ENCODE results near the gene PPOX.

PPOX gene

DNA sequence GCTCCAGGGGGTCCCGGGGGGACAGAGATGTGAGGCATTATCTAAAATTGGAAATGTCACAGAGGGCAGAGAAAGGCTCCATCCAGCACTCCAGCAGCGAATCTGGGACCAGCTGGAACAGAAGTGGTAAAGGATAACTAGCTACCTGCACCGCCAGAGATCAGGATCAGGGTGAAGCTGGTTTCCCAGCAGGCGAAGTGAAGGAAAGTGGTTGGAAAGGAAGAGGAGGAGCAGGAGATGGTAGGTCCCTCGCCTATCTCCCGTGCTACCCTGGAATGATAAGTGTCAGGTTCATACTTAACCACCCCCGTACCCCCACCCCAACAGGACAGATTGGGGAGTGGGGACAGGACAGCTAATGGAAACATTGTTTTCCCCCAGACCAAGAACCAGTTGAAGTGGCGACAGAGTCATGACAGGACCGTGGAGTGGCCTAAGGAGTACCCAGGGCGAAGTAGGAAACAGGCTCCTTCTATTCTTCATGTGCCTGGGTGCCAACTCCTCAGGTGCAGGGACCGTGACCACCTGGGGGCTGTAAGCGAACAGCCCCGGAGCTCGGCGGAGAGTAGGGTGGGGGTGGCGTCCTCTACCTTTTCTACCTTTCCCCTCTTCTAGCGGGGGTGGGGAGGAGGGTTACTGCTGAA, 10.4 kb downstream of the PPOX start:
- DNase-seq (ENCODE audit: low spot score), result no peak
- TF ChIP-seq, protein P1, sequence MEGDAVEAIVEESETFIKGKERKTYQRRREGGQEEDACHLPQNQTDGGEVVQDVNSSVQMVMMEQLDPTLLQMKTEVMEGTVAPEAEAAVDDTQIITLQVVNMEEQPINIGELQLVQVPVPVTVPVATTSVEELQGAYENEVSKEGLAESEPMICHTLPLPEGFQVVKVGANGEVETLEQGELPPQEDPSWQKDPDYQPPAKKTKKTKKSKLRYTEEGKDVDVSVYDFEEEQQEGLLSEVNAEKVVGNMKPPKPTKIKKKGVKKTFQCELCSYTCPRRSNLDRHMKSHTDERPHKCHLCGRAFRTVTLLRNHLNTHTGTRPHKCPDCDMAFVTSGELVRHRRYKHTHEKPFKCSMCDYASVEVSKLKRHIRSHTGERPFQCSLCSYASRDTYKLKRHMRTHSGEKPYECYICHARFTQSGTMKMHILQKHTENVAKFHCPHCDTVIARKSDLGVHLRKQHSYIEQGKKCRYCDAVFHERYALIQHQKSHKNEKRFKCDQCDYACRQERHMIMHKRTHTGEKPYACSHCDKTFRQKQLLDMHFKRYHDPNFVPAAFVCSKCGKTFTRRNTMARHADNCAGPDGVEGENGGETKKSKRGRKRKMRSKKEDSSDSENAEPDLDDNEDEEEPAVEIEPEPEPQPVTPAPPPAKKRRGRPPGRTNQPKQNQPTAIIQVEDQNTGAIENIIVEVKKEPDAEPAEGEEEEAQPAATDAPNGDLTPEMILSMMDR (IDR thresholded peaks at IDR 0.05), result no peak
- H3K27ac ChIP-seq, result peak overlapping the region; percentile 88 to 89

DNA sequence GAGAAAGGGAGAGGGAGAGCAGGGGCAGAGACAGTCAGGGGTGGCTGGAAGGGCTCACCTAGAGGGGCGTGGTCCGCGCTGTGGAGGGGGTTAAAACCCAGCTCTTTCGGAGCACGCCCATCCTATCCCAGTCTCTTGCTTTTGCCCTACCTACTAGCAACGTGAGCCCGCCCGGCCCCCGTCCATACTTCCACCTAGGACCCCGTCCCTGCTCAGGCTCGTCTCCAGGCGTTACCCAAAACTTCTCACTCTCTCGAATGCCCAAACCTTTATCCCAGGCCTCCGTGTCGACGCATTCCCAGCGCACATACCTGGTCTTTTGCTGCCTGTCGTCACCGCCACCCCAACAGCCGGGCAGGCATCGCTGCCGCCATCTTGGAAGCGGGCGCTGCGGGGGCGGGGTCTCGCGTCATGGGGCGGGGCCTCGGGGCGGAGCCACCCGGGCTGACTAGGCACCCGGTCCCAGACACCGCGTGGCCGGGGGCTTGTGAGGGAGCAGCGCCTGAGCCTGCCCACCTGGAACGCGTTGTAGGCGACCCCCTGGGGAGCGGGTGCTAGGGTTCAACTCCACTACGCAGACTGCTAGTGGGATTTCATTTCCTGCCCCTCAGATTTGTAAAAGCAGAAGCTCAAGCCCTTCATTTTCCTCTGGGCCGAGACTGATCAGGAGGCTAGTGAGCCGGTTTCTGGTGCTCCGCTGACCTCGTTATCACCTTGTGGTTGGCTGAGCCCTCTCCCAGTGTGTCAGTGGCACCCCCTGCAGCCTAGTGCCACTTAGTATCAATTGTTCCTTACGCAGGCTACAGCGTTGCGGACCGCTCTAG, 11.1 kb downstream of the PPOX start, which contains the start of gene B4GALT3:
Gene B4GALT3 (minus strand): TSS at position 396 of the 824 bp plus-strand sequence. CDS start 1,447 bp downstream, outside the sequence.
- TF ChIP-seq, protein P1 (IDR thresholded peaks at IDR 0.05), result no peak
- peak; percentile 94 for DNase-seq (ENCODE audit: low spot score)
- Histone ChIP-seq H3K27ac (peak within 1 kb of the TSS; percentile 88 to 89), H3K4me3 (peak within 1 kb of the TSS; percentile 77)

More for the DNA sequence above, 10.4 kb downstream of the PPOX start:
- H3K4me3 ChIP-seq, result peak overlapping the region; percentile 77

DNA sequence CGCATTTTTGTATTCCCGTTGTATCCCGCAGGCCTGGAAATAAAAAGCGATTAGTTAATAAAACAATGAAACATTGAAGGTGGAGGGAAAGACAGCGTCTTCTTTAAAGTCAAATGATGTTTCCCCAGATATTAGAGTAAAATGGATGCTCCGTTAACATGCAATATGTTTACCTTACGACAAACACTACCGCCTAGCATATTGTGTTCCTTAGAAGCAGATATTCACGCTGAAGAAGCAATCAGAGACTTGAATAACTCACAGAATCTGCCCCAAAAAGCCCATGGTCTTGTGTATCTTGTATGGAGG, 11.7 kb downstream of the PPOX start:
- Histone ChIP-seq H3K4me3 (peak overlapping the region; percentile 77), H3K27ac (peak overlapping the region; percentile 88 to 89)
- no peak for DNase-seq (ENCODE audit: low spot score)
- TF ChIP-seq, protein P1 (IDR thresholded peaks at IDR 0.05), result no peak

DNA sequence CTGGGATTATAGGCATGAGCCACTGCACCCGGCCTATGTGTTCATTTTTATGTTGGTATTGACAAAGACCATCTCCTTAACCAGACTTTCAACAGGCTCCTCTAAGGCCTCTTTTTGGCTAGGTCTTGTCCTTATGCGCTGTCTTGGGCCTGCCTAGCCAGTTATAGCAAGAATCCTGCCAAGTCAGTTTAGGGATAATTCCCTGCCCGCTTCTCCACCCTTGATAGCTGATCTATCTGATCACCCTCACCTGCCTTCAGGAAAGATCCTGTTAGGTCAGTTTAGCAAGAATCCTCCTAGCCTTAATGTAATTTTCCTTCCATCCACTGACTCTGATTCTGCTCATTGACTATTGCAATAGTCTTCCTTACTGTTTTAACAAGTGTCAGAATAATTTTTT, 13.5 kb downstream of the PPOX start:
- no peak for DNase-seq (ENCODE audit: low spot score)
- no peak overlapping the region for H3K27ac ChIP-seq

DNA sequence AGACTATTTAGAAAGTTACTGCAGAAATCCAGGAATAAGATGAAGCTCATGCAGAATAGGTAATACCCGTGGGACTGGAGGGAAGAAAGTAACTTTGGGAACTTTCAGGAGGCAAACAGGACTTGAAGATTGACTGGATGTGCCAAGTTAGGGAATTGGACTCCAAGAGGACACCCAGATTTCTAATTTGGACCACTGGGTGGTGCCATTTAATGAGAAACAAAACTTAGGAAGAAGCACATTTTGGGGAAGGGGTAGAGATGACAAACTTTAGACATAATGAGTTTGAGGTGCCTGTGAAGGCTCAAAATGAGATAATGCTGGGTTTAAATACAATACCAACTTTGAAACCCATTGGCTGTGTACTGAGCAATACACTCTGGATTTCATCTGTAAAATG, 14.4 kb downstream of the PPOX start:
- no peak for DNase-seq (ENCODE audit: low spot score)
- no peak overlapping the region for H3K27ac ChIP-seq
- TF ChIP-seq, protein P1 (IDR thresholded peaks at IDR 0.05), result no peak

More for the DNA sequence above, 13.5 kb downstream of the PPOX start:
- TF ChIP-seq, protein P1 (IDR thresholded peaks at IDR 0.05), result no peak
- no peak overlapping the region for H3K4me3 ChIP-seq

DNA sequence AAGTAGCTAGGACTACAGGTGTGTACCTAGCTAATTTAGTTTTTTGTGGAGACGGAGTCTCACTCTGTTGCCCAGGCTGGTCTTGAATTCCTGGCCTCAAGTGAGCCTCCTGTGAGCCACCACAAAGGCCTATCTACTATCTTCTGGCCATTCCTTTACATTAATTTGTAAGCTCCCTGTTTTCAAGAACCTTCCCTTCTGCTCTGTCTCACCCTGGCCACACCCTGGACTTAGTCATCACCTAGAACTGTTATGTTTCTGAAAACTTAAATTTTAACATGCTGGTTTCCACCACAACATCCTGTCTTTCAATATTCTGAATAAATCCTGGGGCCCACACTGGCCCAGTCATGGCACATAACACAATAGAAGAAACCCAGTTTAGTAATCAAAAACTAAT, 16.0 kb downstream of the PPOX start:
- Histone ChIP-seq H3K4me3 (no peak overlapping the region), H3K27ac (peak overlapping the region in 1 of 2 donors; percentile 31)
- TF ChIP-seq, protein P1 (IDR thresholded peaks at IDR 0.05), result no peak
- DNase-seq (ENCODE audit: low spot score), result no peak

More for the DNA sequence above, 14.4 kb downstream of the PPOX start:
- no peak overlapping the region for H3K4me3 ChIP-seq

All from coronary artery (tissue), 2 donors.